Karpas-422 (cell line): ENCODE results near the gene SRPK2. TPM values are rescaled to one million over a fixed set of nuclear protein-coding genes. Genes with fewer than 3 reads are reported as not detected.

Source experiments
- DNase-seq: peaks from one replicate; pipeline ENCODE4 v3.0.0-alpha.2; 2015
- H2AFZ ChIP-seq: fragments of 200-600 bp; sonication (generic); 2 replicates; pipeline ENCODE4 v1.6.1; 2014; ENCODE audit warnings: antibody characterized with exemption, low read length, mixed read lengths
- H3K27ac ChIP-seq: fragments of 200-600 bp; sonication (generic); 2 replicates; pipeline ENCODE4 v1.5.1; 2014; ENCODE audit warnings: mild to moderate bottlenecking, low read length, moderate library complexity
- H3K27me3 ChIP-seq: fragments of 200-600 bp; sonication (generic); 2 replicates; pipeline ENCODE4 v1.6.1; 2014; ENCODE audit warnings: low read length, mixed read lengths
- H3K36me3 ChIP-seq: fragments of 200-600 bp; sonication (generic); 2 replicates; pipeline ENCODE4 v1.6.1; 2014; ENCODE audit warnings: low read length, mixed read lengths; ENCODE audit not compliant: insufficient read depth
- H3K4me1 ChIP-seq: fragments of 200-600 bp; sonication (generic); 2 replicates; pipeline ENCODE4 v1.6.1; 2014; ENCODE audit warnings: mild to moderate bottlenecking, low read length, mixed read lengths
- H3K4me2 ChIP-seq: fragments of 200-600 bp; sonication (generic); 2 replicates; pipeline ENCODE4 v1.6.1; 2014; ENCODE audit warnings: low read length, low read depth, mild to moderate bottlenecking; ENCODE audit not compliant: poor library complexity, severe bottlenecking
- H3K4me3 ChIP-seq: fragments of 200-600 bp; sonication (generic); 2 replicates; pipeline ENCODE4 v1.5.1; 2014; ENCODE audit warnings: mild to moderate bottlenecking, antibody characterized with exemption, low read length, mixed read lengths
- H3K79me2 ChIP-seq: fragments of 200-600 bp; sonication (generic); 2 replicates; pipeline ENCODE4 v1.6.1; 2014; ENCODE audit warnings: mild to moderate bottlenecking, low read length, mixed read lengths
- H3K9ac ChIP-seq: fragments of 200-600 bp; sonication (generic); 2 replicates; pipeline ENCODE4 v1.6.0; 2014; ENCODE audit warnings: low read length
- H3K9me2 ChIP-seq: fragments of 200-600 bp; sonication (generic), shearing (Covaris generic); replicated peaks from 2 replicates; pipeline ENCODE4 v1.6.0; 2014; ENCODE audit warnings: mild to moderate bottlenecking, low read length, moderate library complexity; ENCODE audit not compliant: insufficient read depth
- H3K9me3 ChIP-seq: fragments of 300-700, 200-600 bp; sonication (generic); 2 replicates; pipeline ENCODE4 v1.6.1; 2014; ENCODE audit warnings: low read length, mixed read lengths
- H4K20me1 ChIP-seq: fragments of 200-600 bp; sonication (generic); 2 replicates; pipeline ENCODE4 v1.6.1; 2014; ENCODE audit warnings: mild to moderate bottlenecking, antibody characterized with exemption, low read length, low read depth; ENCODE audit not compliant: insufficient read depth
- total RNA-seq: library from RNA; depleted of rRNA; stranded (reverse); fragments of >200 nt; shearing (Covaris generic); gene quantifications from 2 replicates; pipeline ENCODE4 v1.2.3, GENCODE V29; 2014; ENCODE audit warnings: low replicate concordance

SRPK2 gene
- total RNA-seq, 1 experiment from 2014 or later: 9.0 TPM

DNA sequence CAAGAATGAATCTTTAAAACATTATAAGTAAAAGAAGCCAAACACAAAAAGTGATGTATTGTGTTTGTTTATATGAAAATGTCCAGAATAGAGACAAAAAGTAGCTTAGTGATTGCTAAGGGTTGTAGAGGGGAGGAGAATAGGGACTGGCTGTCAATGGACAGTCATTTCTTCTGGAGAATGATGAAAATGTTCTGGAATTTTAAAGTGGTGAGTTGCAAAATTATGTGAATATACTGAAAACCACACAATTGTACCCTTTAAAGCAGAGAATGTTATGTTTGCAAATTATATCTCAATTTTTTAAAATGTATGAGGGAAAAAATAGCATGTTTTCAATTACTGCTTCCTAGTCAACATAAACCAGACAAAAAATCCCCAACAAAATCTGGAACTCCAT, 200.5 kb downstream of the SRPK2 start:
- Histone ChIP-seq H3K9me3 (no peaks in the 10 kb centered on the region), H3K27me3 (no peaks in the 10 kb centered on the region), H3K4me2 (no peak overlapping the region), H3K36me3 (no peaks in the 10 kb centered on the region), H3K79me2 (no peaks in the 10 kb centered on the region), H3K4me1 (no peaks in the 10 kb centered on the region), H2AFZ (no peak overlapping the region), H3K4me3 (no peak overlapping the region), H3K9ac (no peak overlapping the region), H4K20me1 (no peaks in the 10 kb centered on the region), H3K27ac (no peak overlapping the region), H3K9me2 (no peaks in the 10 kb centered on the region)
- DNase-seq: no peak

DNA sequence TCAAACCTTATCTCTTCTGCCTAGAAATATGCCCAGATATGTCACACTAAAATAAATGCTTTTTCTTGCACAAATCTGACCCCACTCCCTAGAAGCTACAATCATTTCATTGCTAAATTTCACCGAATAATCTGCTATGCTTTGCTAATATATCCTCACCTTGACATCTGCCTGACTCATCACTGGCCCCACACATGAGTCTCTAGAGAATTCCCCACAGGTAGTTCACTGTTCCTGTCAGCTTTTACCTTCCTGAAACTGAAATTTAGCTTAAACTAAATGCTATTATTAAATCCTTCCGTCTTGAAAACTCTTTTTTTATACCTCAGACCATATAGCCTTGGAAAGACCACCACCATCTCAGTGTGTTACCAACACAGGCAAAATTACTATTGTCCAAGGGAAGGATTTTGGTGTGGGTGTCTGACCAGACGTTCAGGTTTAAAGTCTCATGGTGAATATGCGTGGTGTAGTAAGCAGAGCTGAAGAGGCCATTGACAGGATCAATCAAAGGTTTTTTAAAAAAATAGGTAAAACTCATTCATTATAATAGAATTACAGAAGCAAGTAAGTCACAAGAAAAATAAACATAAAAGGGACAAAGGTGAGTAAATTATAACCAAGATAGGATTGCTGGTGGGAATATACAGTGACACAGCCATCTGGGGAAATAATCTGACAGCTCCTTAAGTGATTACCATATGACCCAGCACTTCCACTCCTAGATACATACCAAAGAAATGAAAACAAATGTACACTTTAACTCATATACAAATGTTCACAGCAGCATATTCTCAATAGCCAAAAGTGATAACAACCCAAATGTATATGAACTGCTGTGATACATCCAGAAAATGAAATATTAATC, 201.2 kb downstream of the SRPK2 start:
- no peak overlapping the region for H3K9ac ChIP-seq
- H3K9me3 ChIP-seq: no peaks in the 10 kb centered on the region
- no peak overlapping the region for H2AFZ ChIP-seq
- no peaks in the 10 kb centered on the region for H3K36me3 ChIP-seq
- no peak overlapping the region for H3K4me3 ChIP-seq
- no peaks in the 10 kb centered on the region for H3K79me2 ChIP-seq
- no peaks in the 10 kb centered on the region for H3K27me3 ChIP-seq
- no peaks in the 10 kb centered on the region for H3K4me1 ChIP-seq
- no peak overlapping the region for H3K4me2 ChIP-seq
- H3K27ac ChIP-seq: no peak overlapping the region
- no peaks in the 10 kb centered on the region for H3K9me2 ChIP-seq
- no peaks in the 10 kb centered on the region for H4K20me1 ChIP-seq
- DNase-seq: no peak

DNA sequence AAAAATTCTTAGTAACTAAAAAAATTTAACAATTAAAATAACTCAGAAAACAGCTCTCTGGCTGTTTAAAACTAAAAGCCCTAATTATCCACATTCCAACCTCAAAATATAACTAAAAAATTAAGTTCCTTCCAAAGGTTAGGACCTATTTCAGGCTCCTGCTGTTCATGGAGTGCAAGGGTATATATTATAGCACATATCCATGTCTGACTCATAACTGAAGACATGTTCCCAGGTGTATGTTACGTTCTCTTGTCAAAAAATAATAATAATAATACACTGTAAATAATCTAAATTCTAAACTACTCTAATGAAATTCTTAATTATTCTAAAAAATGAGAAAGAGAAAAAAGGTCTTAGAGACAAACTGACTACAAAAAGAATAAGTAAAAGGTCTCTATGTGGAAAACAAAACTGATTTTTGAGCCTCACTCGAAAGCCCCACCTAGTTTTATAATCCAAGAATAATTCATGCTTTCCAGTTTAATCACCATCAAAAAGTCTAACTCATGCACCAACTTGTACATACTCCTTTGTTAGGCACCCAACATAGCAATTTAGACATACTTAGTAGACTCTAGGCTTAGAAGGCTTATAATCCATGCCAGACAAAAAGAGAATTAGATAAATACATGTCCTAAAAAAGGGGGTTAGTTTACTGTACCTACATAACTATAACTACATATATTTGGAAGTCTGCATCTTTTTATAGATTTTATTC, 203.3 kb downstream of the SRPK2 start:
- no peak overlapping the region for H3K4me2 ChIP-seq
- H2AFZ ChIP-seq: no peak overlapping the region
- H3K79me2 ChIP-seq: no peaks in the 10 kb centered on the region
- H3K27ac ChIP-seq: no peak overlapping the region
- no peaks in the 10 kb centered on the region for H3K36me3 ChIP-seq
- no peaks in the 10 kb centered on the region for H3K9me3 ChIP-seq
- no peak for DNase-seq
- no peaks in the 10 kb centered on the region for H3K9me2 ChIP-seq
- H3K4me3 ChIP-seq: no peak overlapping the region
- no peak overlapping the region for H3K9ac ChIP-seq
- H3K4me1 ChIP-seq: no peaks in the 10 kb centered on the region
- no peaks in the 10 kb centered on the region for H3K27me3 ChIP-seq
- H4K20me1 ChIP-seq: no peaks in the 10 kb centered on the region

DNA sequence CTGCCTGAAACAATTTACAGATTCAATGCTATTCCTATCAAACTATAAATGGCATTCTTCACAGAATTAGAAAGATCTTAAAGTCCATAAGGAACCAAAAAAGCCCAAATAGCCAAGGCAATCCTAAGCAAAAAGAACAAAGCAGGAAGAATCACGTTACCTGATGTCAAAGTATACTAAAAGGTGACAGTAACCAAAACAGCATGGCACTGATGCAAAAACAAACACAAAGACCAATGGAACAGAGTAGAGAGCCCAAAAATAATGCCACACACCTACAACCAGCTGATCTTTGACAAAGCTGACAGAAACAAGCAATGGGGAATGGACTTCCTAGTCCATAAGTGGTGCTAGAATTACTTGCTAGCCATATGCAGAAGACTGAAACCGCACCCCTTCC, 208.7 kb downstream of the SRPK2 start:
- DNase-seq: no peak
- H3K79me2 ChIP-seq: no peaks in the 10 kb centered on the region
- no peak overlapping the region for H3K4me3 ChIP-seq
- no peaks in the 10 kb centered on the region for H3K27me3 ChIP-seq
- no peaks in the 10 kb centered on the region for H3K9me3 ChIP-seq
- H2AFZ ChIP-seq: no peak overlapping the region
- peaks cover 4% of the 10 kb centered on the region; the same call in 1 of the 2 replicates for H4K20me1 ChIP-seq
- H3K9ac ChIP-seq: no peak overlapping the region
- no peaks in the 10 kb centered on the region for H3K36me3 ChIP-seq
- no peaks in the 10 kb centered on the region for H3K4me1 ChIP-seq
- no peak overlapping the region for H3K27ac ChIP-seq
- H3K4me2 ChIP-seq: no peak overlapping the region
- H3K9me2 ChIP-seq: no peaks in the 10 kb centered on the region

DNA sequence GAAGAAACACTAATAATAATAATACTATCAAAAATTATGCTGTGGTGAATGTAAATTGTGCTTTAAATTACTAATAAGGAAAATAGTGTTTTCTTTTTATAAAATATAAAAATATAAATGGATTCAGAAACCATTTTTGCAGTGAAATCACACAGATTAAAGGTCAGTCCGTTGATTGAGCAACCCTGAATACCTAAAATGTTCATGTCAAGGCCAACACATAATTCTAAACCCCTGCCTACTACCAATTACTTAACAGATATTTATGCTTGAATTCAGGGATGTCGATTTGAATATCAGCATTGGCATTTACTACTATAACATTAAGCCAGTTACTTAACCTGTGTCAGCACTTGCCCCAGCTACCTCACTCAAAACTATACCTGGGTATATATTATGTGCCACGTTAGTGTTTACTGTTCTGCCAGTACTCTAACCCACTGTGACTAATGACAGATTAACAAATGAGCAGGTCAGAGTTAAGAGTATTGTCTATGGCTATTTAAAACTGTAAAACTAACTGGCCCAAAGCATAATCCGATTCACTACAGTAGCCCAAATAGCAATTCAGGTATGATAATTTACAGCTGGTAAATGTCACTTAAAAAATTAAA, 209.7 kb downstream of the SRPK2 start:
- Histone ChIP-seq H3K4me3 (no peak overlapping the region), H2AFZ (no peak overlapping the region), H3K9ac (no peak overlapping the region), H3K9me3 (no peaks in the 10 kb centered on the region), H4K20me1 (peaks cover 4% of the 10 kb centered on the region; the same call in 1 of the 2 replicates), H3K27me3 (no peaks in the 10 kb centered on the region), H3K27ac (no peak overlapping the region), H3K9me2 (no peaks in the 10 kb centered on the region), H3K4me2 (no peak overlapping the region), H3K4me1 (no peaks in the 10 kb centered on the region), H3K36me3 (no peaks in the 10 kb centered on the region), H3K79me2 (no peaks in the 10 kb centered on the region)
- no peak for DNase-seq

DNA sequence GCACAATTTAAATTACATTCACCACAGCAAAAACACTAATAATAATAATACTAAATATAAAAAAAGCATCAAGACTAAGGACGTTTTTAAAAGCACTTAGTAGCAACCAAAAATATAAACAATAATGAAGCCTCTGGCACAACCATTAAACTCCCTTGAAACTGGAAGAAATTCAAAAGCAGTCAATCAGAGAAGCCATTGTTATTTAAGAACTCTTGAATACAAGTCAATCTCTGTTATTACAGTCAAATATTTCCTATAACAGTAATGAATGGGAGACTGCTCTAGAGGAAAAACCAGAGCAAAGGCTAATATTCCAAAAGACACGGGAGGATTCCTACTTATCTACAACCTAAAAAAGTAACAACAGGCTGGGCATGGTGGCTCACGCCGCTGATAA, 210.5 kb downstream of the SRPK2 start:
- DNase-seq: no peak
- Histone ChIP-seq H3K27ac (no peak overlapping the region), H3K4me3 (no peak overlapping the region), H4K20me1 (peaks cover 9% of the 10 kb centered on the region; the same call in 1 of the 2 replicates), H3K4me2 (no peak overlapping the region), H3K9me3 (no peaks in the 10 kb centered on the region), H3K9me2 (no peaks in the 10 kb centered on the region), H3K4me1 (no peaks in the 10 kb centered on the region), H3K79me2 (no peaks in the 10 kb centered on the region), H3K36me3 (no peaks in the 10 kb centered on the region), H3K27me3 (no peaks in the 10 kb centered on the region), H3K9ac (no peak overlapping the region), H2AFZ (no peak overlapping the region)

DNA sequence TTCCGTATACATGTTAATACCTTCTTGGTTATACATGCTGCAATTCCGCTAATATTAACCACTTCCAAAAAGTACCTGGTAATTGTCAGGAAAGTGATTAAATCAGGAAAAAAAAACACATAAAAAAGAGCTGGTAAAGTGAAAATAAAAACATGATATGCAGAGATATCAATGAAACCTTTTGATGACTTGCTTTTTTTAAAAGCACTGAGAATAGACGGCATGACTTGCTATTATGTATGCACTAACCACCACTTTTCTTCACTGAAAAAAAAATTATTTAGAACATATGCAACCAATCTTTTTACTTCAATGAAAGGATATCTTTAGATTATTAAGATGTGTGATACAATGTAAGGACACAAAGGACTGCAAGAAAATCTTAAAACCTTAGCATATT, 211.7 kb downstream of the SRPK2 start:
- H2AFZ ChIP-seq: no peak overlapping the region
- H3K27ac ChIP-seq: no peak overlapping the region
- no peaks in the 10 kb centered on the region for H3K4me1 ChIP-seq
- peaks cover 13% of the 10 kb centered on the region; the same call in 1 of the 2 replicates for H4K20me1 ChIP-seq
- no peaks in the 10 kb centered on the region for H3K36me3 ChIP-seq
- H3K9me2 ChIP-seq: no peaks in the 10 kb centered on the region
- no peak for DNase-seq
- no peak overlapping the region for H3K4me3 ChIP-seq
- no peaks in the 10 kb centered on the region for H3K9me3 ChIP-seq
- H3K9ac ChIP-seq: no peak overlapping the region
- no peak overlapping the region for H3K4me2 ChIP-seq
- H3K79me2 ChIP-seq: no peaks in the 10 kb centered on the region
- no peaks in the 10 kb centered on the region for H3K27me3 ChIP-seq

DNA sequence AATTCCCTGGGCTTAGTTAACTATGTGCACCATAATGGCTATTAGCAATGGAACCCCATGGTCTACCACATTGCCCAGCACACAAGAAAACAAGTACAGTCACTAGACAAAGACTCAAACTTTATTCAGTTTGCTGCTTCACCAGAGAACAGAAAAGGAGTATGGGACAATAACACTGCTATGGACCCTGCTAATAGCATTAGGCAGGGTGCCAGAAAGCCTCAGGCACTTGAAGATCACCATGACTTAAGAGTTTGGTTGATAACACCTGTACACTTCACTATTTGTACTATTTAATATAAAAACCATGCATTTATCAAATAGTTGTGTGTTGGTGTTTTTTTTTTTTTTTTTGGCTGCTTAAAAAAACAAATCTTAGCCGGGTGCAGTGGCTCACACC, 215.1 kb downstream of the SRPK2 start:
- Histone ChIP-seq H2AFZ (no peak overlapping the region), H3K9ac (no peak overlapping the region), H3K9me3 (no peaks in the 10 kb centered on the region), H4K20me1 (peaks cover 12% of the 10 kb centered on the region; the same call in 1 of the 2 replicates), H3K4me2 (no peak overlapping the region), H3K9me2 (no peaks in the 10 kb centered on the region), H3K4me1 (no peaks in the 10 kb centered on the region), H3K36me3 (no peaks in the 10 kb centered on the region), H3K27ac (no peak overlapping the region), H3K4me3 (no peak overlapping the region), H3K27me3 (no peaks in the 10 kb centered on the region), H3K79me2 (no peaks in the 10 kb centered on the region)
- DNase-seq: no peak
